ENCODE data around the gene PER2. TPM values are rescaled to one million over a fixed set of nuclear protein-coding genes. Genes with fewer than 3 reads are reported as not detected.

PER2 gene
- total and polyA plus RNA-seq, 9 of the 15 experiments (the other 6 are each of a cell fraction or from before 2014, with no cell fraction given) = 1.1 to 10.3 (median 2.9) TPM

DNA sequence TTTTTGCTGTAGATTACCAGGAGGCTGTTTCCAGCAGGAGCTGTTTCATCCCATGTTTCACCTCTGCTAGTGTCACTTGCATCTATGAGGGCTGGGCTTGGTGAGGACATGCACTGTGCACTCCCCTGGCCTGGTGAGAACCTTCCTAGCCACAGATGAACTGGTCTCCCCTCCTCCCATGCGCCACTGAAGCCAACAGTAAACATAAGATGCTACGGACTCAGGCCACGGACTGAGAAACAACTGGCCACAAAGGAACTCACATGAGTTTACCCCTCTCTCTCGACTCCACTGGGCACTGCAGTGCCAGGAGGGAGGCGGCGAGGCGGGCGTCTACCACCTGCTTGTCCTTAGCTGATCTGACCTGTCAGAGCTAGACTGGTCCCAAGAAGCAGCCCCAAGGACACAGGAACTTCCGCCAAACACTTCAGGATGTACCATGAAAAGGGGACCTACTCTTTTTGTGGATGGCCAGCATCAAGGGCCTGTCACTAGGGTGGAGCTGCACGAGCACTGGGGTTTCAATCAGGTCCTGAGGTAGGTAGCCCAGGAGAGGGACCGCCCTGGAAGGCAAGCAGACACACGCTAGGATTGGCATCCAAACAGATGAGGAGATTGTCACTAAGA lies 25.8 kb downstream of the PER2 start (continued):
- TF ChIP-seq, protein P1, sequence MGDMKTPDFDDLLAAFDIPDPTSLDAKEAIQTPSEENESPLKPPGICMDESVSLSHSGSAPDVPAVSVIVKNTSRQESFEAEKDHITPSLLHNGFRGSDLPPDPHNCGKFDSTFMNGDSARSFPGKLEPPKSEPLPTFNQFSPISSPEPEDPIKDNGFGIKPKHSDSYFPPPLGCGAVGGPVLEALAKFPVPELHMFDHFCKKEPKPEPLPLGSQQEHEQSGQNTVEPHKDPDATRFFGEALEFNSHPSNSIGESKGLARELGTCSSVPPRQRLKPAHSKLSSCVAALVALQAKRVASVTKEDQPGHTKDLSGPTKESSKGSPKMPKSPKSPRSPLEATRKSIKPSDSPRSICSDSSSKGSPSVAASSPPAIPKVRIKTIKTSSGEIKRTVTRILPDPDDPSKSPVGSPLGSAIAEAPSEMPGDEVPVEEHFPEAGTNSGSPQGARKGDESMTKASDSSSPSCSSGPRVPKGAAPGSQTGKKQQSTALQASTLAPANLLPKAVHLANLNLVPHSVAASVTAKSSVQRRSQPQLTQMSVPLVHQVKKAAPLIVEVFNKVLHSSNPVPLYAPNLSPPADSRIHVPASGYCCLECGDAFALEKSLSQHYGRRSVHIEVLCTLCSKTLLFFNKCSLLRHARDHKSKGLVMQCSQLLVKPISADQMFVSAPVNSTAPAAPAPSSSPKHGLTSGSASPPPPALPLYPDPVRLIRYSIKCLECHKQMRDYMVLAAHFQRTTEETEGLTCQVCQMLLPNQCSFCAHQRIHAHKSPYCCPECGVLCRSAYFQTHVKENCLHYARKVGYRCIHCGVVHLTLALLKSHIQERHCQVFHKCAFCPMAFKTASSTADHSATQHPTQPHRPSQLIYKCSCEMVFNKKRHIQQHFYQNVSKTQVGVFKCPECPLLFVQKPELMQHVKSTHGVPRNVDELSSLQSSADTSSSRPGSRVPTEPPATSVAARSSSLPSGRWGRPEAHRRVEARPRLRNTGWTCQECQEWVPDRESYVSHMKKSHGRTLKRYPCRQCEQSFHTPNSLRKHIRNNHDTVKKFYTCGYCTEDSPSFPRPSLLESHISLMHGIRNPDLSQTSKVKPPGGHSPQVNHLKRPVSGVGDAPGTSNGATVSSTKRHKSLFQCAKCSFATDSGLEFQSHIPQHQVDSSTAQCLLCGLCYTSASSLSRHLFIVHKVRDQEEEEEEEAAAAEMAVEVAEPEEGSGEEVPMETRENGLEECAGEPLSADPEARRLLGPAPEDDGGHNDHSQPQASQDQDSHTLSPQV (IDR thresholded peaks at IDR 0.05) = no peak
- TF ChIP-seq ASH1L (IDR thresholded peaks at IDR 0.05; ENCODE audit: borderline replicate concordance, low read depth, partially characterized antibody) (no peak), XRCC4 (IDR thresholded peaks at IDR 0.05; ENCODE audit: extremely low read depth, insufficient read depth, insufficient read length) (no peak), KLF16 (IDR thresholded peaks at IDR 0.05) (no peak), ETV6 (IDR thresholded peaks at IDR 0.05; ENCODE audit: borderline replicate concordance in 1 of 2, low read depth in 2 of 2, low read length in 1 of 2) (no peak), ETV6 (CRISPR knock-in tag; IDR thresholded peaks at IDR 0.05; ENCODE audit: borderline replicate concordance) (no peak), MCM7 (IDR thresholded peaks at IDR 0.05) (no peak)

Measured in K562 (cell line).